ENCODE results near the gene DGKG. TPM values are rescaled to one million over a fixed set of nuclear protein-coding genes. Genes with fewer than 3 reads are reported as not detected.

The DGKG gene
- total RNA-seq, 4 donors from 2014 or later: 14.5 to 35.1 (median 20.3) TPM

GRCh38 chr3:186189492-186189891, 172.5 kb downstream of the DGKG start:
- Histone ChIP-seq H3K36me3 (no peaks in the 10 kb centered on the region), H3K4me1 (peaks cover 8 to 12% of the 10 kb centered on the region in 2 donors), H3K27me3 (no peaks in the 10 kb centered on the region), H3K27ac (no peak overlapping the region), H3K9me3 (no peaks in the 10 kb centered on the region), H3K4me3 (replicated peaks in 1 of 3) (no peak overlapping the region)
- intact Hi-C loops (cut with DNase I): no loop called here
- TF ChIP-seq CTCF (IDR thresholded peaks at IDR 0.05): no peak
- no peak for TF ChIP-seq POLR2A (IDR thresholded peaks at IDR 0.05)
- WGBS, 2 donors: 97 to 98% methylated on average over 2 of the region's 2 CpGs
- DNase-seq: no peak

GRCh38 chr3:186187401-186188275, 174.4 kb downstream of the DGKG start:
- TF ChIP-seq CTCF (IDR thresholded peaks at IDR 0.05) (no peak), POLR2A (IDR thresholded peaks at IDR 0.05) (no peak)
- intact Hi-C loops (cut with DNase I): no loop called here
- H3K4me1 ChIP-seq: no peaks in the 10 kb centered on the region
- H3K36me3 ChIP-seq: no peaks in the 10 kb centered on the region
- WGBS, 2 donors: 81 to 88% methylated on average over 11 of the region's 11 CpGs
- DNase-seq: no peak
- H3K4me3 ChIP-seq (replicated peaks in 1 of 3): no peak overlapping the region
- H3K9me3 ChIP-seq: no peaks in the 10 kb centered on the region
- H3K27me3 ChIP-seq: no peaks in the 10 kb centered on the region
- no peak overlapping the region for H3K27ac ChIP-seq

- Histone ChIP-seq H3K4me1 (peaks cover 0 to 4% of the 10 kb centered on the region in 2 donors), H3K36me3 (no peaks in the 10 kb centered on the region), H3K27ac (no peak overlapping the region), H3K27me3 (no peaks in the 10 kb centered on the region), H3K9me3 (no peaks in the 10 kb centered on the region), H3K4me3 (replicated peaks in 1 of 3) (no peak overlapping the region)
- 82 to 83% methylated on average over 2 of the region's 2 CpGs for WGBS, 2 donors
- DNase-seq: no peak
- no peak for TF ChIP-seq POLR2A (IDR thresholded peaks at IDR 0.05)
- no peak for TF ChIP-seq CTCF (IDR thresholded peaks at IDR 0.05)
- intact Hi-C loops (cut with DNase I): no loop called here
These were observed 176.7 kb downstream of the DGKG start for GRCh38 chr3:186185194-186185787.

- 75 to 78% methylated on average over 2 of the region's 2 CpGs for WGBS, 2 donors
These were observed 178.0 kb downstream of the DGKG start for GRCh38 chr3:186184021-186184420.

More at GRCh38 chr3:186184021-186184420, 178.0 kb downstream of the DGKG start:
- Histone ChIP-seq H3K36me3 (no peaks in the 10 kb centered on the region), H3K9me3 (no peaks in the 10 kb centered on the region), H3K27me3 (no peaks in the 10 kb centered on the region), H3K27ac (no peak overlapping the region), H3K4me3 (replicated peaks in 1 of 3) (no peak overlapping the region), H3K4me1 (peaks cover 0 to 4% of the 10 kb centered on the region in 2 donors)
- intact Hi-C loops (cut with DNase I): no loop called here
- TF ChIP-seq POLR2A (IDR thresholded peaks at IDR 0.05) (no peak), CTCF (IDR thresholded peaks at IDR 0.05) (no peak)
- DNase-seq: no peak
